Retinal pigment epithelial cell (primary cell): ENCODE measurements around the gene ATP13A3.

Source experiments
- DNase-seq: peaks from one replicate; pipeline ENCODE4 v3.0.0-alpha.2; 2010; ENCODE audit warnings: low read depth
- H3K4me3 ChIP-seq: 2 replicates; pipeline ENCODE4 v1.5.1; 2011; ENCODE audit warnings: mild to moderate bottlenecking, low read length, control low read depth, moderate library complexity
- TF ChIP-seq, protein P1 (sequence below): conservative IDR thresholded peaks from 2 replicates; pipeline ENCODE4 v1.5.1; 2011; ENCODE audit warnings: low read depth, low read length, control low read depth, inconsistent platforms

Gene ATP13A3

DNA sequence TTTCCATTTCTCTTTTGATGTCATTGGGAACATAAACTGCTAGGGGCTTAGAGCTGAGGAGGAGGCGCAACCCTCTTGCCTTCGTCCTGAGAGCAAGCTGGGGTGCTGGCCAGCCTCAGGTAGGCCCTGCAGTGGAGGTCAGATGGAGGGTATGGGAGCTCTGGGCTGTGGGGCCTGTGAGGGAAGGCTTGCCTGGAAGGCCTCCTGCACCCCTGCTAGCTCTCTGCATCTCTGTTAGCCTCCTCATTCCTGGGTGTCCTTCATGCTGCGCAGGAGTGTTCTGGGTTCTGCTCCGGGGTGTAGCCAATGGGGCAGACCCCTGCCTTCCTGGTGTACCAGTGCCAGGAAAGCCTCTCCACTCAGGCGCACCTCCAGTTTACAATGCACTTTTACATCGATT lies 99.5 kb downstream of the ATP13A3 start:
- H3K4me3 ChIP-seq = no peak overlapping the region
- no peak for DNase-seq
- TF ChIP-seq, protein P1, sequence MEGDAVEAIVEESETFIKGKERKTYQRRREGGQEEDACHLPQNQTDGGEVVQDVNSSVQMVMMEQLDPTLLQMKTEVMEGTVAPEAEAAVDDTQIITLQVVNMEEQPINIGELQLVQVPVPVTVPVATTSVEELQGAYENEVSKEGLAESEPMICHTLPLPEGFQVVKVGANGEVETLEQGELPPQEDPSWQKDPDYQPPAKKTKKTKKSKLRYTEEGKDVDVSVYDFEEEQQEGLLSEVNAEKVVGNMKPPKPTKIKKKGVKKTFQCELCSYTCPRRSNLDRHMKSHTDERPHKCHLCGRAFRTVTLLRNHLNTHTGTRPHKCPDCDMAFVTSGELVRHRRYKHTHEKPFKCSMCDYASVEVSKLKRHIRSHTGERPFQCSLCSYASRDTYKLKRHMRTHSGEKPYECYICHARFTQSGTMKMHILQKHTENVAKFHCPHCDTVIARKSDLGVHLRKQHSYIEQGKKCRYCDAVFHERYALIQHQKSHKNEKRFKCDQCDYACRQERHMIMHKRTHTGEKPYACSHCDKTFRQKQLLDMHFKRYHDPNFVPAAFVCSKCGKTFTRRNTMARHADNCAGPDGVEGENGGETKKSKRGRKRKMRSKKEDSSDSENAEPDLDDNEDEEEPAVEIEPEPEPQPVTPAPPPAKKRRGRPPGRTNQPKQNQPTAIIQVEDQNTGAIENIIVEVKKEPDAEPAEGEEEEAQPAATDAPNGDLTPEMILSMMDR = no peak

DNA sequence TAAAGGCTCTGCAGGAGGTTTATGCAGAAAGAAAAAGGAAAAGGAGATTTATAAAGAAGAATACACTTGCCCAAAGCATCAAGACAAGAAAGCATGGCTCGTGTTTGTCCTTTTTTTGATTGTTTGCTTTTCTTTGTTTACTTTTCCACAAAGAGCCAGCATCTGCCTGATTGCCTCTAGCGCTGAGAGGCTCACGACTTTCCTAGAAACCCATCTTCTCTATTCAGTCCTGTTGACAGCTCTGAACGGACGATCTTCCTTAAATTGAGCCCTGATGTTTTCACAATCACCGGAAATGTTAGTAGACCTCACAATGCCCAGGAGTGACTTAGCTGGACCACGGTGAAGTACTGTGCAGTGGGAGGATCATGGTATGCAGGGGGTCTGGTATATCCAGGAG lies 100.2 kb downstream of the ATP13A3 start:
- no peak overlapping the region for H3K4me3 ChIP-seq
- TF ChIP-seq, protein P1 = no peak
- no peak for DNase-seq

DNA sequence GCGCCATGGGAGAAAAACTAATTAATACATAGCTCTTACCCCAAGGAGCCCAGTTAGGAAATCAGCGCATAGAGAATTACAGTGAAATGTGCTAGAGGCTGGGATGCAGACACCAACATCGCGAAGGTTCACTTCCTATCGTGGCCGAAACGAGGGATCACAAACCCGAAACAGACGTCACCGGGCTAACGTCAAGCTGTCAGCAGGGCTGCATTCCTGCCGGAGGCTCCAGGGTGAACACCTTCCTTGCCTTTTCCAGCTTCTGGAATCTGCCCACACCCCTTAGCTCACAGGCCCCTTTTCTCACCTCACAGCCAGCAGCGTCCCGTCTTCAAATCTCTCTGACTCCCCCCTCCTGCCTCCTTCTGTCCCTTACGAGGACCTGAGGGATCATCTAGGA lies 100.7 kb downstream of the ATP13A3 start:
- DNase-seq = no peak
- TF ChIP-seq, protein P1 = no peak
- no peak overlapping the region for H3K4me3 ChIP-seq

DNA sequence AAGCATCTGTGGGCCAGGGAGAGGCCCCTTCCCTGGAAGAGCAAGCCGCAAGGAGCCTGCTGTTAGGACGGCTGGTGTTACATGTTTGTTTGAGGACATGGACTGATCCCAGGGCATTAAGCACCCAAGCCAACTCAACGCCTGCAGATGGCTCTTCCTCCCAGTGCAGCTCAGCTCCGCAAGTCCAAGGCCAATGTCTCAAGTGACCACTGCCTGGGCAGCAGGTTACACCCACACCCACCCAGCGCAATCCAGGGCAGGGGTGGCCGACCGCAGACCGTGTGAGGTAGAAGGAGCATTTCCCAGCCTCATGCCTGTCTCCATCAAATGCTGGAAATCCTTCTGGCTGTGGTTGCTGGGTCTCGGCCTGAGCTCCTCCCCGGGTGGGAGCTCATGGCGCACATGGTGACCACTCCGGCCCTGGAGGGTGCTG lies 102.2 kb downstream of the ATP13A3 start:
- DNase-seq = no peak
- H3K4me3 ChIP-seq = no peak overlapping the region
- TF ChIP-seq, protein P1 = no peak

DNA sequence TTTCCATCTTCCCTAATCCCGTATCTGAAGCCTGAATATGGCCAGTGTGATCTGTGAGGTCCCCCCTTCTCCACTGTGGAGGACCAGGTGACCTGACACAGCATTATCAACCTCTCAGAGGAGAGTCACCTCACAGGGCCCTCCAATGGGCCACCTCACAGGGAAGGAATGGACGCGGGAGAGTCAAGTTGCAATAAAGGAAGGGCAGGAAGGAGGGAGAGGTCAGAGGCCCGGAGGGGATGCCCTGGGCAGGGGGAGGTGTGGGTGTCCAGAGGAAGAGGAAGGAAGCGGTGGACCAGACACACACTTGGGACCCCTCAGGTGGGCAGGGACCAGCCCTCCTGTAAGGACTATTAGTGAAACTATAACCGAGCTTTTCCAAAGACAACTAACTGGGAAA lies 102.6 kb downstream of the ATP13A3 start:
- DNase-seq = no peak
- H3K4me3 ChIP-seq = no peak overlapping the region
- TF ChIP-seq, protein P1 = no peak

DNA sequence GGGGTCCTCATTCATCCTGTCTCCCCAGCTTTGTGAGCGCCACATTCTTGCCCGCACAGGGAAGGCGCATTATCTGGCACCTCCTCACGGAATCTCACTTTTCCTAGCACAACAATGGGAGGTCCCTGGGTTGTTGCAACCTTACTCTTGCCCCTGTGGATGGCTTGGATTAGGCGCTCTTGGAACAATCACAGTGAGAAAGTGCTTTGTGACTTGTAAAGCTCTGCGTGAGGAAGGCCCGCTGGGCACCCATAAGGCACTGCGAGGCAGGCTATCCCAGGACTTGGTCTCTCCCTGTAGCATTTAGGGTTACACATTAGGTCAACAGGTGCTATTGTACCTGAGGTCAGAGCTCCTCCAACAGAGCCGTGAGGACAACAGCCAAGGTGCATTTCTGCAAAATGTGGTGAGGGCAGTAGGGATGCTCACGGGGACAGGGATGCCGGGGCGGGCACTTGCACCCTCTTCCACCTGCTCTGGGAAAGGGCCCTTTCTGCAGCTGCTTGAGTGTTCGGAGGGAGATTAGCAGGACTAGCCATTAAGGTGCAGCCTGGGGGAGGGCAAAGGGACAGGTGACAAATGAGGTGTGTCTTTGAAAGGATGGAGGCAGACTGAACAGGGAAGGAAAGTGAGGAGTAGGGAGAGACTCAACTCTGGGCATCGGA lies 103.4 kb downstream of the ATP13A3 start:
- TF ChIP-seq, protein P1 = no peak
- no peak overlapping the region for H3K4me3 ChIP-seq

DNA sequence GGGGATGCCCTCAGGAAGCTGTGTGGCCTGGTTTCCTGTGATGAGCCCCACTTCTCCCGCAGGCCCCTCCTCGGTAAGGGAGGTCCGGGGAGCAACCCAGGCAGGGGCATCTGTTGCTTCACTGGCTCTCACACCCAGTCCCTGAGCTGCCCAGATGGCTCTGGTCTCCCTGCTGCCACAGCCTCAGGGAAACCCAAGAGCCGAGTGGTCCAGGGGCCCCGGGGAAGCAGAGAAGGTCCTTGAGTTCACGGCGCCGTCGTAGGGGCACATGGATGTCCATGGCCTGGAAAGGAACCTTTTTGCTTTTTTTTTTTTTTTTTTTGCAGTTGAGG lies 103.9 kb downstream of the ATP13A3 start:
- TF ChIP-seq, protein P1 = no peak
- DNase-seq = no peak
- H3K4me3 ChIP-seq = no peak overlapping the region

More for the DNA sequence above, 103.4 kb downstream of the ATP13A3 start:
- no peak for DNase-seq
